H1 (cell line): ENCODE data around the gene ZNF407. TPM values are rescaled to one million over a fixed set of nuclear protein-coding genes. Genes with fewer than 3 reads are reported as not detected.

Experiments
- CTCF ChIA-PET: fragments of 300-600 bp; sonication (Branson Sonifier 250); formaldehyde crosslinking; loops from one replicate; lab custom pipeline; 2021; ENCODE audit not compliant: partially characterized antibody; lab: Charles Lee
- POLR2A ChIA-PET: fragments of 300-600 bp; sonication (Branson Sonifier 250); formaldehyde crosslinking; loops from one replicate; lab custom pipeline; 2021; ENCODE audit warnings: inconsistent platforms; ENCODE audit not compliant: partially characterized antibody; lab: Charles Lee
- DNase-seq, 2 experiments: peaks; one replicate each; pipeline versions ENCODE4 v3.0.0 to v3.0.0-alpha.2; 2010 to 2022; ENCODE audit warnings: low spot score in 2 of 2, low read depth in 1 of 2, mixed read lengths in 1 of 2
- FAIRE-seq: peaks from 2 replicates; lab custom pipeline; 2011; peaks lifted over from hg19 to GRCh38; lab: Jason Lieb, UNC
- H2AFZ ChIP-seq: 2 replicates; pipeline ENCODE4 v1.8.1; 2012; ENCODE audit warnings: low read length, inconsistent platforms
- H2AK5ac ChIP-seq: 2 replicates; pipeline ENCODE4 v1.6.1; 2013; ENCODE audit warnings: low read depth, low read length
- H2BK120ac ChIP-seq: replicated peaks from 2 replicates; pipeline ENCODE3; 2013; ENCODE audit warnings: low read depth, low read length, inconsistent platforms
- H2BK12ac ChIP-seq: 2 replicates; pipeline ENCODE4 v1.6.1; 2013; ENCODE audit warnings: low read depth, low read length
- H2BK15ac ChIP-seq: 2 replicates; pipeline ENCODE4 v1.6.1; 2013; ENCODE audit warnings: low read length
- H2BK20ac ChIP-seq: 2 replicates; pipeline ENCODE4 v1.6.1; 2013; ENCODE audit warnings: low read length
- H2BK5ac ChIP-seq: 2 replicates; pipeline ENCODE4 v1.6.1; 2013; ENCODE audit warnings: low read depth, low read length
- H3K14ac ChIP-seq: 2 replicates; pipeline ENCODE4 v1.6.1; 2013; ENCODE audit warnings: inconsistent platforms; ENCODE audit not compliant: insufficient read length
- H3K18ac ChIP-seq: 2 replicates; pipeline ENCODE4 v1.6.1; 2013; ENCODE audit warnings: low read length; ENCODE audit errors: extremely low read depth
- H3K23ac ChIP-seq: 2 replicates; pipeline ENCODE4 v1.6.1; 2013; ENCODE audit warnings: inconsistent platforms; ENCODE audit not compliant: insufficient read length
- H3K23me2 ChIP-seq: 2 replicates; pipeline ENCODE4 v1.6.1; 2013; ENCODE audit warnings: low read depth, low read length
- H3K27ac ChIP-seq: 2 replicates; pipeline ENCODE4 v1.6.1; 2011; ENCODE audit warnings: low read depth, low read length, inconsistent platforms
- H3K27me3 ChIP-seq, 4 experiments: replicated peaks in 1 of 4; 1 replicate in 1 of 4; 2 replicates in 3 of 4; pipeline versions ENCODE4 v1.6.1 to v1.8.1; 2011 to 2013; ENCODE audit warnings: low read length in 3 of 4, mild to moderate bottlenecking in 3 of 4, inconsistent platforms in 2 of 4, mixed read lengths in 2 of 4, moderate library complexity in 1 of 4; ENCODE audit not compliant: control insufficient read depth in 3 of 4, insufficient read depth in 3 of 4; ENCODE audit errors: extremely low read depth in 1 of 4
- H3K36me3 ChIP-seq, 4 experiments: 2 replicates each; pipeline versions ENCODE4 v1.6.1 to v1.8.1; 2011 to 2013; ENCODE audit warnings: mild to moderate bottlenecking in 4 of 4, low read length in 3 of 4, moderate library complexity in 2 of 4, control low read depth in 1 of 4, inconsistent platforms in 1 of 4; ENCODE audit not compliant: insufficient read depth in 4 of 4, control insufficient read depth in 2 of 4
- H3K4ac ChIP-seq: replicated peaks from 2 replicates; pipeline ENCODE3; 2013; ENCODE audit warnings: low read length, low read depth, mixed read lengths, inconsistent platforms; ENCODE audit not compliant: insufficient read length
- H3K4me1 ChIP-seq, 4 experiments: replicated peaks in 1 of 4; 1 replicate in 1 of 4; 2 replicates in 3 of 4; pipeline versions ENCODE4 v1.6.1 to v1.8.1; 2011 to 2013; ENCODE audit warnings: low read length in 3 of 4, inconsistent platforms in 2 of 4, mixed read lengths in 1 of 4; ENCODE audit not compliant: insufficient read depth in 4 of 4, control insufficient read depth in 3 of 4
- H3K4me2 ChIP-seq, 2 experiments: 2 replicates each; pipeline versions ENCODE4 v1.6.1 to v1.8.1; 2011 to 2013; ENCODE audit warnings: low read depth in 2 of 2, low read length in 2 of 2, control low read depth in 1 of 2, inconsistent platforms in 1 of 2, mild to moderate bottlenecking in 1 of 2; ENCODE audit not compliant: insufficient read depth in 1 of 2
- H3K4me3 ChIP-seq, 4 experiments: fragments of 200-600, 300-600 bp in 1 of 4; sonication (generic), shearing (Covaris generic), sonication (Bioruptor Twin) in 1 of 4; 2 replicates each; pipeline versions ENCODE4 v1.5.1 to v1.8.1; 2011 to 2016; ENCODE audit warnings: low read length in 4 of 4, low read depth in 3 of 4, control low read depth in 2 of 4, inconsistent platforms in 2 of 4, mild to moderate bottlenecking in 2 of 4, mixed read lengths in 1 of 4, moderate library complexity in 1 of 4; ENCODE audit not compliant: insufficient read depth in 2 of 4; ENCODE audit errors: extremely low read depth in 1 of 4
- H3K56ac ChIP-seq: replicated peaks from 2 replicates; pipeline ENCODE3; 2013; ENCODE audit warnings: low read depth, mild to moderate bottlenecking, mixed read lengths, low read length, inconsistent platforms; ENCODE audit not compliant: insufficient read length
- H3K79me1 ChIP-seq: 2 replicates; pipeline ENCODE4 v1.6.1; 2013; ENCODE audit warnings: low read depth, low read length, control low read depth
- H3K79me2 ChIP-seq, 2 experiments: 2 replicates each; pipeline versions ENCODE4 v1.6.1 to v1.8.1; 2012 to 2013; ENCODE audit warnings: low read length in 2 of 2, mild to moderate bottlenecking in 2 of 2, inconsistent platforms in 1 of 2; ENCODE audit not compliant: insufficient read depth in 2 of 2, control insufficient read depth in 1 of 2
- H3K9ac ChIP-seq, 4 experiments: replicated peaks in 1 of 4; 1 replicate in 1 of 4; 2 replicates in 3 of 4; pipeline versions ENCODE4 v1.6.1 to v1.8.1; 2011 to 2013; ENCODE audit warnings: low read depth in 3 of 4, low read length in 3 of 4, control low read depth in 2 of 4, mild to moderate bottlenecking in 2 of 4, moderate library complexity in 2 of 4, inconsistent platforms in 1 of 4; ENCODE audit errors: extremely low read depth in 1 of 4
- H3K9me3 ChIP-seq, 2 experiments: 2 replicates each; pipeline versions ENCODE4 v1.6.1 to v1.8.1; 2012 to 2013; ENCODE audit warnings: mild to moderate bottlenecking in 2 of 2, moderate library complexity in 2 of 2, control low read depth in 1 of 2, inconsistent platforms in 1 of 2, low read depth in 1 of 2, low read length in 1 of 2, mixed read lengths in 1 of 2; ENCODE audit not compliant: insufficient read depth in 2 of 2
- H4K20me1 ChIP-seq, 2 experiments: replicated peaks in 1 of 2; 2 replicates each; pipeline versions ENCODE3 to v1.8.1; 2011 to 2013; ENCODE audit warnings: inconsistent platforms in 2 of 2, low read length in 2 of 2, mild to moderate bottlenecking in 1 of 2; ENCODE audit not compliant: insufficient read depth in 2 of 2, control insufficient read depth in 1 of 2
- H4K5ac ChIP-seq: 2 replicates; pipeline ENCODE4 v1.6.1; 2013; ENCODE audit warnings: low read length, low read depth, mixed read lengths, inconsistent platforms; ENCODE audit not compliant: insufficient read length
- H4K8ac ChIP-seq: 2 replicates; pipeline ENCODE4 v1.8.0; 2013; ENCODE audit warnings: mild to moderate bottlenecking, moderate library complexity, low read length, inconsistent platforms; ENCODE audit not compliant: insufficient read depth; ENCODE audit errors: extremely low read depth
- H4K91ac ChIP-seq: replicated peaks from 2 replicates; pipeline ENCODE3; 2013; ENCODE audit warnings: low read length, mixed read lengths, inconsistent platforms; ENCODE audit not compliant: insufficient read length
- EP300 ChIP-seq, 2 experiments: IDR thresholded peaks; 1 replicate in 1 of 2; 2 replicates in 1 of 2; pipeline ENCODE4 v1.6.1; 2011 to 2012; ENCODE audit warnings: low read depth in 2 of 2, low read length in 2 of 2, mild to moderate bottlenecking in 2 of 2, borderline replicate concordance in 1 of 2, inconsistent platforms in 1 of 2, moderate library complexity in 1 of 2
- EZH2 ChIP-seq: fragments of 200-600 bp; sonication (generic); IDR thresholded peaks from 2 replicates; pipeline ENCODE4 v1.7.1; 2012; ENCODE audit warnings: low read depth, mild to moderate bottlenecking, moderate library complexity, low read length, inconsistent platforms; ENCODE audit not compliant: severe bottlenecking
- TBP ChIP-seq: IDR thresholded peaks from 2 replicates; pipeline ENCODE4 v1.6.1; 2011; ENCODE audit warnings: low read depth, low read length, improper control_type of control experiment
- WGBS, 2 experiments: shearing (Covaris generic) in 1 of 2; methylation state at CpG; one replicate each; pipeline versions ENCODE4 v1.1.6 to v1.1.7; 2013 to 2015; ENCODE audit warnings: low lambda C conversion rate in 2 of 2, mixed read lengths in 2 of 2, inconsistent platforms in 1 of 2, low coverage in 1 of 2, missing lambda C conversion rate in 1 of 2; ENCODE audit not compliant: insufficient replicate concordance in 2 of 2, insufficient coverage in 1 of 2, insufficient read length in 1 of 2; ENCODE audit errors: extremely low coverage in 1 of 2, missing lambda C conversion rate in 1 of 2; 5-methylcytosine and 5-hydroxymethylcytosine counted together
- polyA plus RNA-seq, 7 experiments: library from polyadenylated mRNA; depleted of rRNA in 3 of 7; stranded (reverse) in 5 of 7; unstranded in 2 of 7; fragments of >200 nt in 5 of 7; fragments of 200-250 nt in 2 of 7; gene quantifications; 1 replicate in 5 of 7; 2 replicates in 1 of 7; 4 replicates in 1 of 7; pipeline versions ENCODE4 v1.2.1 to v1.2.3, GENCODE V29; 2011 to 2013; ENCODE audit warnings: missing spikeins in 2 of 7, mixed read lengths in 2 of 7
- total RNA-seq: library from RNA; stranded (reverse); fragmentation: NEBNext Ultra II Directional; extraction: Animal tissue kit (Norgen Biotek cat#: 25700); gene quantifications from 2 replicates; pipeline ENCODE4 v1.2.1, GENCODE V29; 2021

The ZNF407 gene
- total and polyA plus RNA-seq, 2 of the 8 experiments (the other 6 are each of a cell fraction or from before 2014, with no cell fraction given): 1.5 to 6.8 TPM

DNA sequence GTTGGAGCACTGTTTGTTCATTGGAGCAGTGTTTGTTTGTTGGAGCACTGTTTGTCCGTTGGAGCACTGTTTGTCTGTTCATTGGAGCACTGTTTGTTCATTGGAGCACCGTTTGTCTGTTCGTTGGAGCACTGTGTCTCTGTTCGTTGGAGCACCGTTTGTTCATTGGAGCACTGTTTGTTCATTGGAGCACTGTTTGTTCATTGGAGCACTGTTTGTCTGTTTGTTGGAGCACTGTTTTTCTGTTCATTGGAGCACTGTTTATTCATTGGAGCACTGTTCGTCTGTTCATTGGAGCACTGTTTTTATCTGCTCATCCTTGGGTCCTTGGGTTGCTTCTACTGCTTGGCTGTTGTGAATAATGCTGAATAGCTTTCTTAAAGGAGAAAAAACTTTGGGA, 74.7 kb downstream of the ZNF407 start:
- H4K91ac ChIP-seq: no peak overlapping the region
- no peak overlapping the region for H3K18ac ChIP-seq
- H3K4ac ChIP-seq: no peak overlapping the region
- H2BK20ac ChIP-seq: no peak overlapping the region
- H3K56ac ChIP-seq: no peak overlapping the region
- no peak overlapping the region for H3K23ac ChIP-seq
- H4K20me1 ChIP-seq: no peaks in the 10 kb centered on the region
- H2BK5ac ChIP-seq: no peak overlapping the region
- CTCF ChIA-PET: interaction anchor here (0.7 to 2.1 kb wide), 2 partner anchors 13 to 147 kb away, joined by 3 to 6 read pairs; no protein-coding TSS in a partner anchor
- no peak for DNase-seq
- H3K79me2 ChIP-seq: no peaks in the 10 kb centered on the region
- TF ChIP-seq EP300 (IDR thresholded peaks at IDR 0.05; ENCODE audit: borderline replicate concordance in 1 of 2, low read depth in 2 of 2, low read length in 2 of 2): no peak
- no peak for TF ChIP-seq TBP
- no peak for TF ChIP-seq EZH2
- no peak for FAIRE-seq
- POLR2A ChIA-PET: interaction anchor here (0.6 kb wide), 1 partner anchor 65 kb away, joined by 3 read pairs; no protein-coding TSS in a partner anchor
- no peak overlapping the region for H2BK12ac ChIP-seq
- no peaks in the 10 kb centered on the region for H3K79me1 ChIP-seq
- no peak overlapping the region for H2AK5ac ChIP-seq
- no peak overlapping the region for H4K5ac ChIP-seq
- H2AFZ ChIP-seq: no peak overlapping the region
- H3K27ac ChIP-seq: no peak overlapping the region
- H3K23me2 ChIP-seq: no peaks in the 10 kb centered on the region
- no peaks in the 10 kb centered on the region for H3K9me3 ChIP-seq
- no peak overlapping the region for H2BK120ac ChIP-seq
- no peak overlapping the region for H3K14ac ChIP-seq
- no peaks in the 10 kb centered on the region for H3K36me3 ChIP-seq
- H3K4me2 ChIP-seq: no peak overlapping the region
- no peak overlapping the region for H3K9ac ChIP-seq
- H3K27me3 ChIP-seq: no peaks in the 10 kb centered on the region
- H3K4me3 ChIP-seq: no peak overlapping the region
- no peaks in the 10 kb centered on the region for H3K4me1 ChIP-seq
- no peak overlapping the region for H2BK15ac ChIP-seq
- H4K8ac ChIP-seq: no peak overlapping the region
- WGBS, 2 experiments: 81% methylated on average over 6 of the region's 6 CpGs; no CpG with 5 or more reads in 1 of the 2 experiments
